ENCODE data around the gene B4GAT1.
"Not testable (repeated sequence)": the region's sequence is repeated elsewhere in the genome, so short reads cannot be mapped to it uniquely, and the experiment has no call there.

The B4GAT1 gene

GRCh38 chr11:66347425-66348276 lies at the start of gene B4GAT1:
Gene B4GAT1 (minus strand): TSS chr11:66347629. CDS start chr11:66347545, 84 bp downstream.
- peak; percentile 87 for DNase-seq (ENCODE audit: low read depth)

- no peak for DNase-seq (ENCODE audit: low read depth)
Observed at GRCh38 chr11:66393954-66394353, 46.5 kb upstream of the B4GAT1 start.

DNA sequence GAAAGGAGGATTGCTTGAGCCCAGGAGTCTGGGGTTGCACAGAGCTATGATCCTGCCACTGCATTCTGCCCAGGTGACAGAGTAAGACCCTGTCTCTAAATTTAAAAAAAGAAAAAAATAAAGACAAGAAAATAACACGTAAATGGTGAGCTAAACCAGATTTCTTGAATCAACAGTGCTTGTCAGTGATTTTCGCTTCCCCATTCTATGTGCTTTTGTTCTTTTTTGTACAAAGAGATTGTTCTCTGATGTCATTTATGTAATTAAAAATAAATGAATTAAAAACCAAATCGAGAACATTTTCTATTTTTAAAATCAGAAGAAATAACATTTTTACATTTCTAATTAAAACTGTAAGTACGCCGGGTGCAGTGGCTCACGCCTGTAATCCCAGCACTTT lies 43.9 kb upstream of the B4GAT1 start:
- no peak for DNase-seq (ENCODE audit: low read depth)

- peak; percentile 62 for DNase-seq (ENCODE audit: low read depth)
Observed at GRCh38 chr11:66388780-66389386, 41.5 kb upstream of the B4GAT1 start.

DNA sequence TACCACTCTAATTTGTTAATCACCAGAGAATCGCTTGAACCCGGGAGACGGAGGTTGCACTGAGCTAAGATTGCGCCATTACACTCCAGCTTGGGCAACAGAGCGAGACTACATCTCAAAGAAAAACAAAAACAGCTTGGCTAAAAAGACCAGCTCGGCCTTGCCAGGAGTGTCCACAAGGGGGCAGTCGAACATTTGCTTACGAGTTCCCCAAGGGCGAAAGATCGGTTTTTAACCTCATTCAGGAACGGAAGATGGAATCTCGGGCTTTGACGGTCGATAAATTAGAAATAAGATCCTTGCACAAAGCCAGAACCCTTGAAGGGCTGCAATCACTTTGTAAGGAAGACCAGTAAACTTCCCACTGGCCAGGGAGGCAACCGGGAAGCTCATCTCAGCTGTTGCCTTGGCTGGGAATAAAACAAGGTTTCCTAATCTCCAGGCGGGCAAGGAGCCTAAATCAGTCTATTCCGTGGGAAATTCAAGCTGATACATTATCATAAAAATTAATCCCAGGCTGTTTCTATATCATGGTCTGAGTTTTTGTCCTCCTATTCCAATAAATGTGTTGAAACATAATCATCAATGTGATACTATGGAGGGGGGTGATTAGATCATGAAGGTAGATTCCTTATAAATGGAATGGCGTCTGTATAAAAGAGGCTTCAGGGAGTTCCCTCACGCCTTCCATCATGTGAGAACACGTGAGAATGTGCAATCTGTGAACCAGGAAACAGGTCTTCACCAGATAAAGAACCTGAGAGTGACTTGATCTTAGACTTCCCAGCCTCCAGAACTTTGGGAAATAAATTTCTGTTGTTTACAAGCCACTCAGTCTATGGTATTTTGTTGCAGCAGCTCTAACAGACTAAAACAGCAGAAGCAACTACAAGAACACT lies 39.0 kb upstream of the B4GAT1 start:
- peak; percentile 83 for DNase-seq (ENCODE audit: low read depth)

DNA sequence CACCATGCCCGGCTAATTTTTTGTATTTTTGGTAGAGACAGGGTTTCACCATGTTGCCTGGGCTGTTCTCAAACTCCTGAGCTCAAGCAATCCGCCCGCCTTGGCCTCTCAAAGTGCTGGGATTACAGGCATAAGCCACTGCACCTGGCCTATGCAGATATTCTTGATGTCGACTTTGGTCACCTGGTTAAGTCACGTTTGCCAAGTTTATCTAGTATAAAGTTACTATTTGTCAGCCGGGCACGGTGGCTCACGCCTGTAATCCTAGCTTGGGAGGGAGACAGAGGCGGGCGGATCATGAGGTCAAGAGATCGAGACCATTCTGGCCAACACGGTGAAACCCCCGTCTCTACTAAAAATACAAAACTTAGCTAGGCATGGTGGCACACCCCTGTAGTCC lies 36.9 kb upstream of the B4GAT1 start:
- not testable (repeated sequence) for DNase-seq (ENCODE audit: low read depth)

- not testable (repeated sequence) for DNase-seq (ENCODE audit: low read depth)
Observed at GRCh38 chr11:66380264-66380663, 32.8 kb upstream of the B4GAT1 start.

DNA sequence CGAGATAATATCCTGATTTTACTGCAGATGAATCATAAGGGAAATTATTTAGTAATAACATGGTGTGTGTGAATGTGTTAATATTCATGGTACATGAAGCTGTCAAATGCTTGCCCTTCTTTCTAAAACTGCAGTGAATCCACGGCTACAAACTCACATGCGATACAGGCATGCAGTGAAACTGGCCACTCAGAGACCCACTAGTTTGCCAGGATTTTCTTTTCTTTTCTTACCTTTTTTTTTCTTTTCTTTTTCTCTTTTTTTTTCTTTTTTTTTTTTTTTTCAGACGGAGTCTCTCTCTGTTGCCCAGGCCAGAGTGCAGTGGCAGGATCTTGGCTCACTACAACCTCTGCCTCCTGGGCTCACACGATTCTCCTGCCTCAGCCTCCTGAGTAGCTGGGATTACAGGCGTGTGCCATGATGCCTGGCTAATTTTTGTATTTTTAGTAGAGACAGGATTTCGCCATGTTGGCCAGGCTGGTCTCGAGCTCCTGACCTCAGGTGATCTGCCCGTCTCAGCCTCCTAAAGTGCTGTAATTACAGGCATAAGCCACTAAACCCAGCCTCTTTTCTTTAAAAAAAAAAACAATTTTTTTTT lies 26.4 kb upstream of the B4GAT1 start:
- not testable (repeated sequence) for DNase-seq (ENCODE audit: low read depth)

DNA sequence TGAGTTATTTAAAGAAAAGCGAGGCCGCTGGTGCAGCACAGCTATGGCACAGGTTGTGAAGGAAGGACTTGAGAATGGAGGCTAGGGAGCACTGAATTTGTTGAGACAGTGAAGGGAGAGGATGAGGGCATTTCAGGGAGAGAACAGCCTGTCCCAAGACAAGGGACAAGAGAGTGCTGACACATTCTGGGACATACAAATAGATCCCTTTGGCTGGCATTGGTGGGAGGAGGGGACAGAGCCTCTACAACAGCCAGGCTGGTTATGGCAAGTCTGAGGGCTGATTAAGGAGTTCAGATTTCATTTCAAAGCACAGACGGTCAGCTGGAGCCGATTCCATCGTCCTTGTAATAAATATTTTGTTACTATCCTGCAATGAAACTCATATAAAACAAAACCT lies 25.8 kb upstream of the B4GAT1 start:
- DNase-seq (ENCODE audit: low read depth) = no peak

DNA sequence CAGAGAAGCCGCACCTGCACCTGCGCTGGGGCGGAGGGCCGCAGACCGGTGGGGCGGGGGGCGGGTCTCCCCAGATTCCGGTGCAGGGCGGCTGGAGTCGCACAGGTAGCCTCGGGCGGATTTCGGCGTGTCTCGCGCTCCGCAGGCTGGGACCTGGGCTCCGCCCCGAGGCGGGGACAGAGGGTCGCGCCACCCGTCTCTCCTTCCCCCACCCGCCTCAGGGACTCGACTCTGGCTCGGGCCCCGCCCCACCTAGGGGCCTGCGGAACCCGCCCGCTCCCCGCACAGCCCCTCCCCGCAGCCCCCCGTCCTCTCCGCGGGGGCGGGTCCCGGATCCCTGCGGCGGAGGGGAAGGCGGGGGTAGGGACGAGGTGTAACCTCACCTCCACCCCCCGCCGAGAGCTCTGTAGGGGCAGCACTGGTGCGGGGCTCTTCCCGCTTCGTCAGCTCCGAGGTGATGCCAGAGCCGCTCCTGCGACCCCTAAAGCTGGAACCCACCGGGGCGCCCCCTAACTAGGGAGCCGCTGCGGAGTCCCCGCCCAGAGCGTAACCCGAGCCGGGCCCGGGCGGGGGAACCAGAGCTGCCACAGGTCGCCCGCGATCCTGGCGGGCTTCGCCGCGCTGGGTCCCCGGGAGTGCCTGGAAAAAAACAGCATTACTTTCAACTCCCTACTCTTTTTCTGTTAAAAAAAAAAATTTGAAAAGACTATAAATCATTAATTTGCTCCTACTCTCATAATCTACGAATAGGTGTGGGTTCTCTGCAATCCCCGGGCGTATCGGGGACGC lies 24.4 kb upstream of the B4GAT1 start, which contains the start of gene SLC29A2:
Gene SLC29A2, minus strand, starts transcription at position 134 of the 789 bp plus-strand sequence. CDS start 169 bp downstream, outside the sequence.
- DNase-seq (ENCODE audit: low read depth) = no peak

- no peak for DNase-seq (ENCODE audit: low read depth)
Observed at GRCh38 chr11:66369073-66369894, 21.9 kb upstream of the B4GAT1 start.

DNA sequence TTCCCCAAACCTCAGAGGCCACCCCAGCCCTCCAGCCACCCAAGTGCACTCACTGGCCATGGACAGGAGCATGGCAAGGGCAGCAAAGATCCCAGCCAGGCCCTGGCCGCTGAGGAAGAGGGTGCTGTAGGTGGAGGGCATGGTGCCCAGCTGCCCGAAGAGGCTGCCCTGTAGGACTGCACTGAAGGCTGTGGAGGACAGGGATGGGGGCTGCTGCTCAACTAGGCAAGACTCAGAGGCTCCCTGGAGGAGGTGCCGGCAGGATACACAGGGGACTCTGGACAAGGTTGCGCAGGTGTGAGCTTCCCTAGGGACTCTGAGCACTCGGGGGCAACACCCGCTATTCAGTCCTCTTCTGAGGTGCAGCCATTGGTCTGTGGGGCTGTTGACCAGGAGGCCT lies 21.1 kb upstream of the B4GAT1 start:
- DNase-seq (ENCODE audit: low read depth) = no peak

GRCh38 chr11:66367561-66368312 lies 20.3 kb upstream of the B4GAT1 start:
- no peak for DNase-seq (ENCODE audit: low read depth)

DNA sequence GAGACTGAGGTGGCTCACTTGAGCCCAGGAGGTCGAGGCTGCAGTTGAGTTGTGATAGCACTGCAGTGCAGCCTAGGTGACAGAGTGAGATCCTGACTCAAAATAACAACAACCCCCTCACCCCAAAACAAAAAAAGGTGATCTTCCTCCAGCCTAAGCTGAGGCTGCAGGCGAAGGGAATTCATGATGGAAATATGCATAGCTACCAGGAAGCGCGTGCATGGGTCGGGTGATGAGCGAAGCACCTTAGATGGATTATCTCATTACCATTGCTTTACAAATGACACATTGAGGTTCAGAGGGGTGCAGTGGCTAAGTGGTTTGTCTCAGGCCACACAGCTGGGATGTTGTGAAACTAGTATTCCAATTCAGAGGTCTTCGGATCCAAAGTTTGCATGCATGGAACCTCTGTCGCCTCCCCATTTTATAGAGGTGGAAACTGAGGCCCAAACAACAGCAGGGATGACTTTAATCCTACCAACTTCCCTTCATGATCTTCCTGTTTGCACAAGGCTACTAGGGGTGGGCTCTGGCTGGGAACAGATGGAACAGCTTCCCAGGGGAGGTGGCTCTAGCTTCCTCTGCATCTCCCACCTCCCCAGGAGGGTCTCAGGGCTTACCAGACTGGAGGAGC lies 19.5 kb upstream of the B4GAT1 start:
- DNase-seq (ENCODE audit: low read depth) = no peak

DNA sequence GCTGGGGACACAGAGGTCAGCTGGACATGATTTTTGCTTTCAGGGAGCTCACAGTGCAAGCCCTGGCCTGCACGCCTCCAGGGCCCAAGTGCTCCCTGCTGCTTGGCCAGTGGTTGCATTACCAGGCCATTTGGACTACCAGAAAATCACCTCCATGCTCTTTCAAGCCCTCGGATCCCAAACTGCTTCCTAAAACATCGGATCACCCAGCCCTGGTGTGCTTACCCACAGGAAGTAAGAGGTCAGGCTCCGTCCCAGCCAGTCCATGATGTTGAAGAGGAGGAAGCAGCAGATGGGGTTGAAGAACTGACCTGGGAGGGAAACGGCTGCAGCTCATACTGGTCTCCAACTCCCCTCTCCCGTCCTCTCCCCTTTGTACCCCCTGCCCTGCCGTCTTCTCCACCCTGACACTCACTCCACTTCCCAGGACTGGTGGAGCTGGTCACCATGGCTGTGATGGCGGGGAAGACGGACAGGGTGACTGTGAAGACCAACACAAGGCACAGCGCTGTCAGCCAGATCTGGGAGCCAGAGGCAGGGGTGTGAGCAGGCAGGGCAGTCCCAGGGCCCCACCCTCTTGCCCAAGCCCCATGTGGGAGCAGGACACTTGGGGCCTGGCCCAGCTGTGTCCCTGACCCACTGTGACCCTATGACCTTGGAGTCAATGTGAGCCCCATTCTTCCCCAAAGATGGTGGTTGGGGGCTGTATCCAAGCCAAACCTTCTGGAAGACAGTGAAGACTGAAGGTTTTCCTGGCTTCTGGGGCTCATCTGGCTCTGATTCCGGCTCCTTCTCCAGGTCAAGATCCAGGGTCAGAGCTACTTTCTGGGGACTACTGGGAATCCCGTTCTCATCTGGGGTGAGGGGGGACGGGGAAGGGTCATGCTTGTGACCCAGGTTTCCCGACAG lies 18.5 kb upstream of the B4GAT1 start:
- no peak for DNase-seq (ENCODE audit: low read depth)

DNA sequence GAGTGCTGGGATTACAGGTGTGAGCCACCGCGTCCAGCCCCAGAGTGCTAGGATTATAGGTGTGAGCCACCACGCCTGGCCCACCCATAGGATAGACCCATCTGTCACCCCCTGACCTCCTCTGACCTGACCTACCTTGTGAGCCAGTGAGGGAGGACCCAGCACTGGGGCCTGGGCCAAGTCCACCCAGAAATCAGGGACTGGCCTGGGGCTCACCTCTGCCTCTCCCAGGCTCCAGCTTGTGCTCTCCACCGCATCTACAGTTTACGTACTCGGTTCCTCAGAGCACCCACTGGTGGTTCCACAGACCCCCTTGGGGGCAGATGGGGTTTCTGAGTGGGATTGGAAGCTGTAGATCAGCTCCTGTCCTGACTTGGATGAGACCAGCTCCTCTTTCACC lies 17.7 kb upstream of the B4GAT1 start:
- DNase-seq (ENCODE audit: low read depth) = no peak

DNA sequence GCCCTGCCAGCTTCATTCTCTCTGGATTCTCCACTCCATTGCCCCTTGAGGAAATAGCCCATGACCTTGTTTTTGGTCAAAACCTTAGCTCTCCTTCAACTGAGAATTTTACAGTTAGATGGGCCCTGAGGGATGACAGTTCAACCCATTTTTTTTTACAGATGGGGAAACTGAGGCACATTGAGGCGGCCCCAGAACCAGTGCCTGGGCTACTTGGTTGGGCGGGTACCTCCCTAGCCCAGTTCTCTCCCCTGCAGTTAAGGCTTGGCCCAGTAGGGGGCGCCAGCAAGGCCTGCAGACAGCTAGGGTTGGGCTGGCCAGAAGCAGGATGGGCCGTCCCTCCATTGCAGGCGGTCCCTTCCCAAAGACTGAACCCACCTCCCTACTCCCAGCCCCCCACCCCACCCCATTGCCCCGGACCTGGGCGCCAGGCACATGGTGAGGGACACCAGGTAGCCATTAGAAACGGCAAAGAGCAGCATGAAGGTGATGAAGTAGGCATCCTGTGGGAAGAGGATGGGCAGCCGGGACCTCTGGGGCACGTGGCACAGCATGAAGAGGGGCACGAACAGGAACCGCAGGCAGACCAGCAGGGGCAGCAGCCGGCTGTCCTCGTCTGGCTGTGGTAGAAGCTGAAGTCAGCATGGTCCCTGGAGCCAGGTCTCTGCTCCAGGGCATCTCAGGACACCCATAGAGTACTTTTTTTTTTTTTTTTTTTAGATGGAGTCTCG lies 16.5 kb upstream of the B4GAT1 start:
- DNase-seq (ENCODE audit: low read depth) = no peak

All from fibroblast of gingiva (primary cell).